DOHH2 (cell line): ENCODE results near the gene MTFMT.
"Not testable (repeated sequence)": the region's sequence is repeated elsewhere in the genome, so short reads cannot be mapped to it uniquely, and the experiment has no call there.

Experiments used
- CTCF ChIP-seq: fragments of 200-600 bp; sonication (generic); IDR thresholded peaks from one replicate; pipeline ENCODE4 v1.5.1; 2014; ENCODE audit warnings: antibody characterized with exemption, mild to moderate bottlenecking, low read depth, low read length; ENCODE audit not compliant: poor library complexity, severe bottlenecking
- EZH2phosphoT487 ChIP-seq: fragments of 200-600 bp; sonication (generic); IDR thresholded peaks from 2 replicates; pipeline ENCODE4 v1.6.1; 2017; ENCODE audit warnings: borderline replicate concordance, mild to moderate bottlenecking, antibody characterized with exemption, low read length, moderate library complexity, mixed read lengths

- TF ChIP-seq CTCF, EZH2phosphoT487: not testable (repeated sequence)
These were observed 18.2 kb downstream of the MTFMT start for GRCh38 chr15:65011198-65011597.
